ENCODE results near the gene SSH2.
"Not testable (repeated sequence)": the region's sequence is repeated elsewhere in the genome, so short reads cannot be mapped to it uniquely, and the experiment has no call there.

DNA sequence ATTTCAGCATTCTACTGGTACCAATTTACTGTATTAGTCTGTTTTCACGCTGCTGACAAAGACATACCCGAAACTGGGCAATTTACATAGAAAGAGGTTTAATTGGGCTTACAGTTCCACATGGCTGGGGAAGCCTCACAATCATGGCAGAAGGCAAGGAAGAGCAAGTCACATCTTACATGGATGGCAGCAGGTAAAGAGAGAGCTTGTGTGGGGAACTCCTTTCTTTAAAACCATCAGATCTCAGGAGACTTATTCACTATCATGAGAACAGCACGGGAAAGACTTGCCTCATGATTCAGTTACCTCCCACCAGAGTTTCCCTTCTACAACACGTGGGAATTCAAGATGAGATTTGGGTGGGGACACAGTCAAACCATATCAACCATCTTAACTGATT, 72.9 kb downstream of the SSH2 start:
- TF ChIP-seq, protein P1, sequence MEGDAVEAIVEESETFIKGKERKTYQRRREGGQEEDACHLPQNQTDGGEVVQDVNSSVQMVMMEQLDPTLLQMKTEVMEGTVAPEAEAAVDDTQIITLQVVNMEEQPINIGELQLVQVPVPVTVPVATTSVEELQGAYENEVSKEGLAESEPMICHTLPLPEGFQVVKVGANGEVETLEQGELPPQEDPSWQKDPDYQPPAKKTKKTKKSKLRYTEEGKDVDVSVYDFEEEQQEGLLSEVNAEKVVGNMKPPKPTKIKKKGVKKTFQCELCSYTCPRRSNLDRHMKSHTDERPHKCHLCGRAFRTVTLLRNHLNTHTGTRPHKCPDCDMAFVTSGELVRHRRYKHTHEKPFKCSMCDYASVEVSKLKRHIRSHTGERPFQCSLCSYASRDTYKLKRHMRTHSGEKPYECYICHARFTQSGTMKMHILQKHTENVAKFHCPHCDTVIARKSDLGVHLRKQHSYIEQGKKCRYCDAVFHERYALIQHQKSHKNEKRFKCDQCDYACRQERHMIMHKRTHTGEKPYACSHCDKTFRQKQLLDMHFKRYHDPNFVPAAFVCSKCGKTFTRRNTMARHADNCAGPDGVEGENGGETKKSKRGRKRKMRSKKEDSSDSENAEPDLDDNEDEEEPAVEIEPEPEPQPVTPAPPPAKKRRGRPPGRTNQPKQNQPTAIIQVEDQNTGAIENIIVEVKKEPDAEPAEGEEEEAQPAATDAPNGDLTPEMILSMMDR (conservative IDR thresholded peaks at IDR 0.05; ENCODE audit: low read length) = not testable (repeated sequence)
- TF ChIP-seq EZH2phosphoT487 (IDR thresholded peaks at IDR 0.05; ENCODE audit: borderline replicate concordance, low read depth, low read length) = not testable (repeated sequence)

Data from OCI-LY7 (cell line).